ENCODE data around the gene KIRREL1. TPM values are rescaled to one million over a fixed set of nuclear protein-coding genes. Genes with fewer than 3 reads are reported as not detected.

KIRREL1 gene
- total and polyA plus RNA-seq, 7 donors = 0.92 to 57.0 (median 29.0) TPM

DNA sequence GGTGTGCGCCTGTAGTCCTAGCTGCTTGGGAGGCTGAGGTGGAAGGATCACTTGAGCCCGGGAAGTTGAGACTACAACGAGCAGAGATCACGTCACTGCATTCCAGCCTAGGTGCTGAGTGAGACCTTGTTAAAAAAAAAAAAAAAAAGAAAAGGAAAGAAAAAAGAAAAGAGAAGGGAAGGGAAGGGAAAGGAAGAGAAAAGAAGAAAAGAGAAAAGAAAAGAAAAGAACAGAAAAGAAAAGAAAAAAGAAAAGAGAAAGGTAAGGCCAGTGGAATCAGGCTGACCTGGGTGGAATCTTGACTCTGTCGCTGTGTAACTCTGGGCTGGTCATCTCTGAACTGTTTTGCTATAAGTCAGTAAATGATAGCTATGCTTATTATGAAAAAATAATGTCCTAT lies 33.7 kb upstream of the KIRREL1 start:
- Histone ChIP-seq H3K4me3 (no peak overlapping the region), H3K27ac (no peak overlapping the region), H3K27me3 (peaks cover 0 to 5% (median 0%) of the 10 kb centered on the region in 3 donors), H3K9me3 (no peaks in the 10 kb centered on the region), H3K4me1 (peaks cover 0 to 6% (median 0%) of the 10 kb centered on the region in 4 donors), H3K36me3 (no peaks in the 10 kb centered on the region)
- no peak for DNase-seq
- TF ChIP-seq POLR2A (IDR thresholded peaks at IDR 0.05) (no peak), EP300 (IDR thresholded peaks at IDR 0.05) (no peak), POLR2AphosphoS5 (IDR thresholded peaks at IDR 0.05) (no peak)
- TF ChIP-seq, protein P1, sequence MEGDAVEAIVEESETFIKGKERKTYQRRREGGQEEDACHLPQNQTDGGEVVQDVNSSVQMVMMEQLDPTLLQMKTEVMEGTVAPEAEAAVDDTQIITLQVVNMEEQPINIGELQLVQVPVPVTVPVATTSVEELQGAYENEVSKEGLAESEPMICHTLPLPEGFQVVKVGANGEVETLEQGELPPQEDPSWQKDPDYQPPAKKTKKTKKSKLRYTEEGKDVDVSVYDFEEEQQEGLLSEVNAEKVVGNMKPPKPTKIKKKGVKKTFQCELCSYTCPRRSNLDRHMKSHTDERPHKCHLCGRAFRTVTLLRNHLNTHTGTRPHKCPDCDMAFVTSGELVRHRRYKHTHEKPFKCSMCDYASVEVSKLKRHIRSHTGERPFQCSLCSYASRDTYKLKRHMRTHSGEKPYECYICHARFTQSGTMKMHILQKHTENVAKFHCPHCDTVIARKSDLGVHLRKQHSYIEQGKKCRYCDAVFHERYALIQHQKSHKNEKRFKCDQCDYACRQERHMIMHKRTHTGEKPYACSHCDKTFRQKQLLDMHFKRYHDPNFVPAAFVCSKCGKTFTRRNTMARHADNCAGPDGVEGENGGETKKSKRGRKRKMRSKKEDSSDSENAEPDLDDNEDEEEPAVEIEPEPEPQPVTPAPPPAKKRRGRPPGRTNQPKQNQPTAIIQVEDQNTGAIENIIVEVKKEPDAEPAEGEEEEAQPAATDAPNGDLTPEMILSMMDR (IDR thresholded peaks at IDR 0.05) = no peak
- intact Hi-C loops (cut with DNase I) = loop anchor here (10.0 kb wide), 2 partner anchors 1045 to 1115 kb away; partner anchors contain the start of genes AIM2 and IFI16
- 91 to 95% methylated on average over 5 of the region's 5 CpGs for WGBS, 2 donors

DNA sequence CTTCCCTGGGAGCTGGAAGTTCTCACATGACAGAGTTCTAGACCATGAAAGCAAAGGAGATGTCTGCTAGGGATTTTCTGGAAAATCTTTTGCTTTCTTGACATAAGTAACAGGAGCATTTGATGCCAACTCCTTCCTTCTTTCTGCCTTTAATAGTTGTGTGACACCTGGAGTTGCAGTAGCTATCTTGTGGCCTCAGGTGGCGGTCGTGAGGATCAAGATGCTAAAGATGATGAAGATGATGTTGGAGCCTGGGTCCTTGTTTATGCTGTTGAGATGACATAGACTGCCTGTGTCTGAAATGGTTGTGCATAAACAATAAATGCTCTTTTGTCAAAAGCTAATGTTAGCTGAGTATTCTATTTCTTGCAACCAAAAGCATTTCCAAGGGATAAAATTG lies 32.7 kb upstream of the KIRREL1 start:
- WGBS, 2 donors = 50 to 83% methylated on average over 2 of the region's 2 CpGs
- peaks cover 0 to 12% (median 4%) of the 10 kb centered on the region in 4 donors for H3K4me1 ChIP-seq

DNA sequence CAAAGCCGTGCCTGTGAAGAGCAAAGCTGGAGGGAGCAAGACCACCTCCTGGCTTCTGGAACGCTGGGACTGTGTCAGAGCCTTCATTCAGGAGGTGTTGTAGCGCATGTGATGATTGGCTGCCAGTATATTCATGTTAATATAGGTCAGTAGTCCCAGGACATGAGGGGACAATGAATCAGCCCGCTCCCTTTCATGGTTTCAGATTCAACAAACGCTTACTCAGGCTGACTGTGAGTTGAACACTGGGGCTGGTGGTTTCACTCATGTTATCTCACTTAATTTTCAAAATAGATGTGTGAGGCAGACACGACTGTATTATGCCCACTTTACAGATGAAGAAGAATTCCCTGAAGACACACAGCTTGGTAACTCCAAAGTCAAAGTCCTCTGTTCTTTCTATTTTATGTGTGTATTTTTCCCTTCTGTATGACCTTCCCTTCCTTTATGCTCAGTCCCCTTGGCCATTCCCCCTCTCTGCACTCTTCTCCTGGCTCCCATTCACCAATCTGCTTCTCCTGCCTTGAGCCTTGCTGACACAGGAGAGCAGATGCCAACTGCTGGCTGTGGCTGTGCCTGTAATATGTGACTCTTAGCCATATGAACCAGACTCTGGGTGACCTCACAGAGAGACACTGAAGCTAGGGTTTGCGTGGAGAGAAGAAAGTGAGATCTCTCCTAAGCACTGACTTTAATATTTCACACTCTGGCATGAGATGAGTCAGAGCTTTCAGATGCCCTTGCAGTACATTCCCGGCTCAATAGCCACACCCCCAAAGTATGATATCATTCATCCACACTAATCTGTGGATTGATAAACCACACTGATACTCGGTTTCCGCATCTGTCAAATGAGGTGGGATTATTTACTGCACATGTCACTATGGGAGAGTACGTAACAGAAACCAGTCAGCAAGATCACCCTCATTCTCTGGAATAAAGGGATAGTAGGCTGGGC lies 31.4 kb upstream of the KIRREL1 start:
- Histone ChIP-seq H3K27ac (no peak overlapping the region), H3K4me1 (peaks cover 0 to 17% (median 11%) of the 10 kb centered on the region in 4 donors), H3K4me3 (no peak overlapping the region), H3K27me3 (peaks cover 0 to 5% (median 0%) of the 10 kb centered on the region in 3 donors), H3K36me3 (no peaks in the 10 kb centered on the region), H3K9me3 (peaks cover 0 to 2% (median 0%) of the 10 kb centered on the region in 4 donors)
- TF ChIP-seq EP300 (IDR thresholded peaks at IDR 0.05) (no peak), POLR2AphosphoS5 (IDR thresholded peaks at IDR 0.05) (no peak), POLR2A (IDR thresholded peaks at IDR 0.05) (no peak)
- TF ChIP-seq, protein P1 (IDR thresholded peaks at IDR 0.05) = no peak
- intact Hi-C loops (cut with DNase I) = loop anchor here (10.0 kb wide), 2 partner anchors 1043 to 1113 kb away; partner anchors contain the start of genes AIM2 and IFI16
- WGBS, 2 donors = 58 to 68% methylated on average over 11 of the region's 11 CpGs
- DNase-seq = no peak

More for the DNA sequence above, 32.7 kb upstream of the KIRREL1 start:
- TF ChIP-seq POLR2A (IDR thresholded peaks at IDR 0.05) = no peak
- TF ChIP-seq EP300 (IDR thresholded peaks at IDR 0.05) = no peak
- TF ChIP-seq POLR2AphosphoS5 (IDR thresholded peaks at IDR 0.05) = no peak
- H3K9me3 ChIP-seq = no peaks in the 10 kb centered on the region
- peaks cover 0 to 5% (median 0%) of the 10 kb centered on the region in 3 donors for H3K27me3 ChIP-seq
- intact Hi-C loops (cut with DNase I) = loop anchor here (10.0 kb wide), 2 partner anchors 1044 to 1114 kb away; partner anchors contain the start of genes AIM2 and IFI16
- no peaks in the 10 kb centered on the region for H3K36me3 ChIP-seq
- no peak for DNase-seq
- H3K4me3 ChIP-seq = no peak overlapping the region
- no peak overlapping the region for H3K27ac ChIP-seq

DNA sequence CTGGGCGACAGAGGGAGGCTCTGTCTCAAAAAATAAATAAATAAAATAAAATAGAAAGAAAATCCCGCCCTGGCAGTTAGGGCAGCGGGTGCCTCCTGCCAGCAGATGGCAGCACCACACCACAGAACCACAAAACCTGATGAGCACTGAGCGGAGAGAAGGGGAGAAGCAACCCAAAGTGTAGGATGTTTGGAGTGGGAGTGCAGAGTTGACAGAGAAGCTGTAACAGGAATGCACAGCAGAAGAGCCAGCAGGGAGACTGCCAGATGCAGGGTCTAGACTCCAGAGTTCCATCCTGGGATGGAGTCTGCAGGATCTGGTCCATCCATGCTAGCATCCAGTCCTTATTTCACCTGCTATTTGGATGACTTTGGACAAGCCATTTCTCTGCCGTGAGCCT lies 29.7 kb upstream of the KIRREL1 start:
- Histone ChIP-seq H3K4me1 (peaks cover 0 to 22% (median 15%) of the 10 kb centered on the region in 4 donors), H3K4me3 (no peak overlapping the region), H3K9me3 (peaks cover 0 to 3% (median 0%) of the 10 kb centered on the region in 4 donors), H3K27me3 (no peaks in the 10 kb centered on the region), H3K27ac (no peak overlapping the region), H3K36me3 (no peaks in the 10 kb centered on the region)
- DNase-seq = peak; percentile 75
- TF ChIP-seq, protein P1 (IDR thresholded peaks at IDR 0.05) = peak; percentile 84 to 94 (median 90)
- TF ChIP-seq POLR2AphosphoS5 (IDR thresholded peaks at IDR 0.05) = no peak
- WGBS, 2 donors = 4 to 13% methylated on average over 5 of the region's 5 CpGs
- intact Hi-C loops (cut with DNase I) = loop anchor here (1.0 to 10.0 kb wide), 3 partner anchors 162 to 1111 kb away; partner anchors contain the start of genes AIM2 and IFI16

DNA sequence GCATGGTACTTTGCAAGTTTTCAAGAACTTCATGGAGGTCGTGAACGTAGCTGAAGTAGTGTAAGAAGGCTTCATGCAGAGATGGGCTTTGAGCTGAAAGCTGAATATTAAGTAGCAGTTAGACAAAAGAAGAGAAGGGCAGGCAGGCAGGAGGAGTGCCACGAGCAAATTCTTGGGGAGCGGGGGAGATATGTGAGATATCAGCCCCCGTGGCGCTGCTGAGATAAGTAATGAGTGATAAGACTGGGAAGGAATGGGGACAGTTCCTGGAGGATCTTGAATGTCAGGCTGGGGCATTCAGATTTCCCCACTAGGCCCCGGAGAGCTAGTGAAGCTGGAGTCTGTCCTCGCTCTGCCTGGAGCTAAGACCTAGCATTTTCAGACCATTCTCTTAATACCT lies 27.9 kb upstream of the KIRREL1 start:
- Histone ChIP-seq H3K27ac (peak overlapping the region in 2 of 4 donors; percentile 50 to 58), H3K4me1 (peaks cover 0 to 32% (median 25%) of the 10 kb centered on the region in 4 donors), H3K9me3 (peaks cover 0 to 3% (median 0%) of the 10 kb centered on the region in 4 donors), H3K27me3 (no peaks in the 10 kb centered on the region), H3K36me3 (no peaks in the 10 kb centered on the region), H3K4me3 (no peak overlapping the region)
- DNase-seq = no peak
- no peak for TF ChIP-seq EP300 (IDR thresholded peaks at IDR 0.05)
- TF ChIP-seq, protein P1 (IDR thresholded peaks at IDR 0.05) = no peak
- TF ChIP-seq POLR2AphosphoS5 (IDR thresholded peaks at IDR 0.05) = no peak
- no peak for TF ChIP-seq POLR2A (IDR thresholded peaks at IDR 0.05)
- 39 to 73% methylated on average over 8 of the region's 8 CpGs for WGBS, 2 donors
- intact Hi-C loops (cut with DNase I) = loop anchor here (10.0 kb wide), 2 partner anchors 1039 to 1109 kb away; partner anchors contain the start of genes AIM2 and IFI16
